D721Med (cell line): ENCODE results near the gene PABPN1L.

Experiments used
- DNase-seq: peaks from one replicate; pipeline ENCODE4 v3.0.0; 2011; ENCODE audit warnings: low spot score; ENCODE audit not compliant: insufficient read length
- FAIRE-seq: peaks from 2 replicates; lab custom pipeline; 2011; peaks lifted over from hg19 to GRCh38; lab: Jason Lieb, UNC
- CTCF ChIP-seq: IDR thresholded peaks from 2 replicates; pipeline ENCODE4 v1.5.1; 2012; ENCODE audit warnings: mild to moderate bottlenecking, control low read depth; ENCODE audit not compliant: insufficient read depth; ENCODE audit errors: missing control alignments

The PABPN1L gene

GRCh38 chr16:88906535-88907105 lies 40.2 kb upstream of the PABPN1L start:
- DNase-seq, result no peak
- FAIRE-seq, result no peak
- TF ChIP-seq CTCF, result no peak

GRCh38 chr16:88906020-88906419 lies 39.6 kb upstream of the PABPN1L start:
- DNase-seq (no peak), FAIRE-seq (no peak)
- no peak for TF ChIP-seq CTCF

- DNase-seq (no peak), FAIRE-seq (no peak)
- no peak for TF ChIP-seq CTCF
Measured at GRCh38 chr16:88905563-88905962, 39.1 kb upstream of the PABPN1L start.

GRCh38 chr16:88904676-88905365 lies 38.4 kb upstream of the PABPN1L start:
- DNase-seq, result no peak
- FAIRE-seq, result no peak
- TF ChIP-seq CTCF, result no peak

- no peak for TF ChIP-seq CTCF
- DNase-seq (no peak), FAIRE-seq (no peak)
Measured at GRCh38 chr16:88903267-88903666, 36.8 kb upstream of the PABPN1L start.

DNA sequence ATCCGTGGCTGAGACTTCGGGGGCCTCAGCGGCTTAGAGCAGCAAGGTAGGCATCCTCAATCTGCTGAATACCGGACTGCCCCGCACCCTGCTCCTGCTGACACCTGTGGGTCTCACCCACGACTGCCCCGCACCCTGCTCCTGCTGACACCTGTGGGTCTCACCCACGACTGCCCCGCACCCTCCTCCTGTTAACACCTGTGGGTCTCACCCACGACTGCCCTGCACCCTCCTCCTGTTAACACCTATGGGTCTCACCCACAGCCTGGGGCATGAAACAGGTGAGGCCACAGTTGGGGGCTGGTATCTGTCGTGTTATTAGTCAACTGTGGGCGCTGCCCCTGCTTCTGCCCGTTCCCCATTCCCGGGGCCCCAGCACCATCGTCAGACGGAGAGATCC lies 36.3 kb upstream of the PABPN1L start:
- TF ChIP-seq CTCF, result no peak
- FAIRE-seq (no peak), DNase-seq (no peak)

DNA sequence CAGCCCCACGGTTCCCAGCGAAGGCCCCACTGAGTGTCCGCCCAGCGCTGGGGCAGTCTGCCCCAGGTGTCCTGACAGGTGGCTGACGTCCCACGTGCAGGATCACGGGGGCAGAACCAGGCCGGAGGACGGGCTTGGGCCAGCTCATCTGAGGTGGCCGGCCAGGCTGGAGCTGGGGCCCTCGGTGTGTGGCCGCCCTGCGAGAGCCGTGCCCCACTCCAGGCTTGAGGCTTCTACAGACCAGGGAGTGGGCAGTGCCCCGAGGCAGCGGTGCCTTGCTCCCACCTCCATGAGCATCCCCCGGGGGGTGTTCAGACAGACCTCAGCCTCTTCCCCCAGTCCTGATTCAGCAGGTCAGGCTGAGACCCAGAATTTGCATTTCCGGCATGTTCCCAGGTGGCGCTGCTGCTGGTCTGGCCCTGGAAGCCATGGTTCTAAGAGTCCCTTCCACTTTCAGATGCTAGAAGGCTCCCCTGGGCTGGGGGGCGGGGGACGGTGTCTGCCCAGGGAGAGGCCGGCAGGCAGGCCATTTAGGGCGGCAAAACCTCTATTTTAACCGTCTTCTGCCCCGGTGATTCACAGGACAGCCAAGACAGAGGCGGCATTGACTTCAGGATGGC lies 35.4 kb upstream of the PABPN1L start:
- no peak for TF ChIP-seq CTCF
- FAIRE-seq (no peak), DNase-seq (no peak)
